DOHH2 (cell line): Measurements from ENCODE around the gene JADE3.
A peak's percentile ranks its signal among the peaks of the same experiment; 100 is the strongest.
"Not testable (repeated sequence)": the region's sequence is repeated elsewhere in the genome, so short reads cannot be mapped to it uniquely, and the experiment has no call there.

Source experiments
- H3F3A ChIP-seq: fragments of 200-600 bp; sonication (generic), shearing (Covaris generic); 2 replicates; pipeline ENCODE4 v1.6.0; 2016; ENCODE audit warnings: antibody characterized with exemption, mild to moderate bottlenecking; ENCODE audit not compliant: control insufficient read depth, insufficient read depth
- H3K27ac ChIP-seq: fragments of 200-600 bp; sonication (generic); 2 replicates; pipeline ENCODE4 v1.5.1; 2014; ENCODE audit warnings: low read depth, mild to moderate bottlenecking, low read length, moderate library complexity
- H3K27me3 ChIP-seq: fragments of 200-600 bp; sonication (generic); 2 replicates; pipeline ENCODE4 v1.6.1; 2014; ENCODE audit warnings: mild to moderate bottlenecking, low read length, mixed read lengths; ENCODE audit not compliant: control insufficient read depth
- H3K36me3 ChIP-seq: fragments of 200-600 bp; sonication (generic); 2 replicates; pipeline ENCODE4 v1.6.1; 2014; ENCODE audit warnings: mild to moderate bottlenecking, low read length, moderate library complexity, mixed read lengths; ENCODE audit not compliant: control insufficient read depth
- H3K4me1 ChIP-seq: fragments of 200-600 bp; sonication (generic); 2 replicates; pipeline ENCODE4 v1.6.1; 2014; ENCODE audit warnings: mild to moderate bottlenecking, low read length, mixed read lengths; ENCODE audit not compliant: control insufficient read depth
- H3K4me2 ChIP-seq: fragments of 200-600 bp; sonication (generic); 2 replicates; pipeline ENCODE4 v1.6.0; 2014; ENCODE audit warnings: mild to moderate bottlenecking, low read length, moderate library complexity
- H3K4me3 ChIP-seq: fragments of 200-600 bp; sonication (generic); 2 replicates; pipeline ENCODE4 v1.5.1; 2014; ENCODE audit warnings: mild to moderate bottlenecking, low read length, mixed read lengths
- H3K79me2 ChIP-seq: fragments of 200-600 bp; sonication (generic); 2 replicates; pipeline ENCODE4 v1.6.1; 2014; ENCODE audit warnings: mild to moderate bottlenecking, low read length, mixed read lengths; ENCODE audit not compliant: control insufficient read depth
- H3K9me2 ChIP-seq: fragments of 200-600 bp; sonication (generic); replicated peaks from 2 replicates; pipeline ENCODE4 v1.6.1; 2014; ENCODE audit warnings: mild to moderate bottlenecking, low read length, mixed read lengths; ENCODE audit not compliant: control insufficient read depth
- H3K9me3 ChIP-seq: fragments of 200-600 bp; sonication (generic); 2 replicates; pipeline ENCODE4 v1.6.1; 2014; ENCODE audit warnings: antibody characterized with exemption, low read length, mixed read lengths; ENCODE audit not compliant: control insufficient read depth, insufficient read depth
- H4K20me1 ChIP-seq: fragments of 200-600 bp; sonication (generic); 2 replicates; pipeline ENCODE4 v1.6.0; 2014; ENCODE audit warnings: low read depth, mild to moderate bottlenecking, antibody characterized with exemption, low read length, moderate library complexity; ENCODE audit not compliant: control insufficient read depth, insufficient read depth
- EZH2phosphoT487 ChIP-seq: fragments of 200-600 bp; sonication (generic); IDR thresholded peaks from 2 replicates; pipeline ENCODE4 v1.6.1; 2017; ENCODE audit warnings: borderline replicate concordance, mild to moderate bottlenecking, antibody characterized with exemption, low read length, moderate library complexity, mixed read lengths
- TF ChIP-seq, protein P1 (sequence below): fragments of 200-600 bp; sonication (generic); IDR thresholded peaks from one replicate; pipeline ENCODE4 v1.5.1; 2014; ENCODE audit warnings: antibody characterized with exemption, mild to moderate bottlenecking, low read depth, low read length; ENCODE audit not compliant: poor library complexity, severe bottlenecking

JADE3 gene

DNA sequence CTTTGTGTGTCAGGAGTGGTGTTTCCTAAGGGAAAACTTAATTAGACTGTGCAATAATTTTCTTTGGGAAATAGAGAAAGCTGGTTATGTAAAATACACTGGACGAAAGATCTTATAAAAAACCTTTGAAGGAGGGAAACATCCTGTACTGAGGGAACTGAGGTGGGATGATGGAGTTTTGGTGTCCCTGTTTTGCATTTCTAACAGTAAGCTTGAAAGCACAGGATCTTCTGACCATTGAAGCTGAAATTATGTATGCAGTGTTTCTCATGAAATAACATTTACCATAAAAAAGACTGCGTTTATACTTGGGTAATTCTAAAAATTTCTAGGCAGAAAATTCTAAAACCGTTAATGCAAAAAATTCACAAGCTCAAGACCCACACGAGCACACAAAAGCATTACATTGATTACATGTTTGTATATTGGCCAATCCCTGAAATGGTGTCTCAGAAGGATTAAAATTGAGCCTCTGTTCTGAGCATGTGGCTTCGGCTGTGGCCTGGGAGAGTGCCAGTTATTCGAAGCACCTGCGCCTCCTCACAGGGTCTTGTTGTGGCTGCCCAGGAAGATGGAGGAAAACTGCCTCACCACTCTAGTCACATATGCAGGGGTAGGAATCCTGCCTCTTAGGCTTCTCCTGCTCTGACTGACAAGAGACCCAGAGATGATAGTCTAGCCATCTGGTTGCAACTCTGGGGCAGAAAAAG is 49.5 kb downstream of the JADE3 start:
- peak overlapping the region; percentile 63 for H3K4me3 ChIP-seq
- H3K27me3 ChIP-seq, result no peaks in the 10 kb centered on the region; the same call in 1 of the 2 replicates
- H3K27ac ChIP-seq, result peak overlapping the region; percentile 84
- H3F3A ChIP-seq, result peaks cover 9% of the 10 kb centered on the region
- peaks cover 87% of the 10 kb centered on the region for H3K4me1 ChIP-seq
- H3K36me3 ChIP-seq, result no peaks in the 10 kb centered on the region
- no peaks in the 10 kb centered on the region for H3K9me3 ChIP-seq
- peak overlapping the region; percentile 79 for H3K4me2 ChIP-seq
- no peaks in the 10 kb centered on the region for H3K9me2 ChIP-seq
- no peak for TF ChIP-seq EZH2phosphoT487
- TF ChIP-seq, protein P1, sequence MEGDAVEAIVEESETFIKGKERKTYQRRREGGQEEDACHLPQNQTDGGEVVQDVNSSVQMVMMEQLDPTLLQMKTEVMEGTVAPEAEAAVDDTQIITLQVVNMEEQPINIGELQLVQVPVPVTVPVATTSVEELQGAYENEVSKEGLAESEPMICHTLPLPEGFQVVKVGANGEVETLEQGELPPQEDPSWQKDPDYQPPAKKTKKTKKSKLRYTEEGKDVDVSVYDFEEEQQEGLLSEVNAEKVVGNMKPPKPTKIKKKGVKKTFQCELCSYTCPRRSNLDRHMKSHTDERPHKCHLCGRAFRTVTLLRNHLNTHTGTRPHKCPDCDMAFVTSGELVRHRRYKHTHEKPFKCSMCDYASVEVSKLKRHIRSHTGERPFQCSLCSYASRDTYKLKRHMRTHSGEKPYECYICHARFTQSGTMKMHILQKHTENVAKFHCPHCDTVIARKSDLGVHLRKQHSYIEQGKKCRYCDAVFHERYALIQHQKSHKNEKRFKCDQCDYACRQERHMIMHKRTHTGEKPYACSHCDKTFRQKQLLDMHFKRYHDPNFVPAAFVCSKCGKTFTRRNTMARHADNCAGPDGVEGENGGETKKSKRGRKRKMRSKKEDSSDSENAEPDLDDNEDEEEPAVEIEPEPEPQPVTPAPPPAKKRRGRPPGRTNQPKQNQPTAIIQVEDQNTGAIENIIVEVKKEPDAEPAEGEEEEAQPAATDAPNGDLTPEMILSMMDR, result no peak
- H4K20me1 ChIP-seq, result no peaks in the 10 kb centered on the region
- H3K79me2 ChIP-seq, result peaks cover 23% of the 10 kb centered on the region

DNA sequence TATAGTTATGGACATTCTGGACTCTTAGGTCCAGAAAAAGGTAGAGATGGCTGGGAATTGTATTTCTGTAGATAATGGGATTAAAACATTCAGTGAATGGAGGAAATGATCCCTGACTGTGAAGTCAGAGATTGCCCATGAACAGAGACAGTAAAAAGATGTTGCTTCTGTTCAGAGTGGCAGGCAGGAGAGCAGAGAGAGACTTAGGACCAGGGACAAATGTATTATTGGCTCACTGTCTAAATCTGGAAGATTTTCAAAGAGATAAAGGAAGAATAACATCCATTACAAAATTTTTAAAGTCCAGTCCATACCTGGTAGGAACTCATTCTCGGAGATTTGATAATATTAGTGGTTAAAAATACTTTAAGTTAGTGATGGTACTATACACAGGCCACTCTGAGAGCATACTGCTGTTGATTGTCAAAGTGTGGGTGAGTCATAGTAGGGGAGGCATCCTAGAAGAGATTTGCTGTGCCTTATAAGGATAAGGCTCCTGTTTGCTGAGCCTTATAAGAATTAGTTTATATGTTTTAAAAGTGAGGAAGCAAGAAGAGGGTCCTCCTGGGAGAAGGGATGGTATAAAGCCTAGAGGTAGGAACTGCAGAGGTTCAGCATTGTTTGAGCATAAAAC is 53.0 kb downstream of the JADE3 start:
- Histone ChIP-seq H3K4me3 (no peak overlapping the region), H4K20me1 (no peaks in the 10 kb centered on the region), H3K9me2 (no peaks in the 10 kb centered on the region), H3K9me3 (no peaks in the 10 kb centered on the region), H3K4me2 (no peak overlapping the region), H3F3A (peaks cover 9% of the 10 kb centered on the region), H3K36me3 (no peaks in the 10 kb centered on the region), H3K79me2 (peaks cover 10% of the 10 kb centered on the region), H3K27ac (no peak overlapping the region), H3K27me3 (no peaks in the 10 kb centered on the region; the same call in 1 of the 2 replicates), H3K4me1 (peaks cover 75% of the 10 kb centered on the region)
- TF ChIP-seq, protein P1, result no peak
- TF ChIP-seq EZH2phosphoT487, result no peak

DNA sequence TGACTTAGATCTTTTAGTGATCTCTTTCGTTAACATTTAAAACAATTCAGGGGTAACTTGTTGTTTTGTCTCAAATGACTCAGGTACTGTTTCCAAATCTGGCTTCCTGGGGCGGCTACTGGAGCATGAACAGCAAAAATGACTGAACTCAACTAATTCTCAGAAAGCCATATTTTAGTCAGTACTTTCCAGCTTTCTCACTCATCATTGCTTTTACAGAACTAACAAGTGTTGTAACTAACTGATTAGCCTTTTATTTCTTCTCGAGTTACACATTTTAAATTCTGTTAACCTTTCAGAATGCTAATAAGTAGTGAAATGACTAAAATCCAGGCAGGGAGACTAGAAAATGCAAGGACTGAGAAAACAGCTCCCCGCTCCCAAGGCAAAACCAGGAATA is 55.3 kb downstream of the JADE3 start:
- Histone ChIP-seq H3F3A (no peaks in the 10 kb centered on the region), H3K9me2 (no peaks in the 10 kb centered on the region), H3K27me3 (no peaks in the 10 kb centered on the region; the same call in 1 of the 2 replicates), H3K79me2 (peaks cover 7% of the 10 kb centered on the region), H3K4me2 (peak overlapping the region; percentile 60), H3K9me3 (no peaks in the 10 kb centered on the region), H4K20me1 (no peaks in the 10 kb centered on the region), H3K4me1 (peaks cover 52% of the 10 kb centered on the region), H3K36me3 (no peaks in the 10 kb centered on the region), H3K27ac (no peak overlapping the region), H3K4me3 (peak overlapping the region; percentile 35)
- TF ChIP-seq, protein P1, result no peak
- no peak for TF ChIP-seq EZH2phosphoT487

DNA sequence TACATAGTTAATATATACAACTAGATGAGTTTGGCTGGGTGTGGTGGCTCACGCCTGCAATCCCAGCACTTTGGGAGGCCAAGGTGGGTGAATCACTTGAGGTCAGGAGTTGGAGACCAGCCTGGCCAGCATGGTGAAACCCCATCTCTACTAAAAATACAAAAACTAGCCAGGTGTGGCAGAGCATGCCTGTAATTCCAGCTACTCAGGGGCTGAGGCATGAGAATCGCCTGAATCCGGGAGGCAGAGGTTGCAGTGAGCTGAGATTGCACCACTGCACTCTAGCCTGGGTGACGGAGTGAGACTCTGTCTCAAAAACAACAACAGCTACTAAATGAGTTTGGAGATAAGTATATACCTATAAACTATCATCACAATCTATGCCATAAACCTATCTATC is 64.8 kb downstream of the JADE3 start:
- H3K79me2 ChIP-seq, result not testable (repeated sequence)

More for the DNA sequence above, 64.8 kb downstream of the JADE3 start:
- H3K4me1 ChIP-seq, H3K9me2 ChIP-seq, H3F3A ChIP-seq, H3K4me3 ChIP-seq, H3K4me2 ChIP-seq, H3K27me3 ChIP-seq, H3K27ac ChIP-seq, H3K36me3 ChIP-seq, H3K9me3 ChIP-seq, H4K20me1 ChIP-seq: not testable (repeated sequence)
